ENCODE results near the gene DNAJC5G.
"Not testable (repeated sequence)": the region's sequence is repeated elsewhere in the genome, so short reads cannot be mapped to it uniquely, and the experiment has no call there.

DNAJC5G gene

GRCh38 chr2:27255660-27256059, 19.6 kb upstream of the DNAJC5G start:
- DNase-seq = no peak

- DNase-seq = no peak
Observed at GRCh38 chr2:27256855-27257454, 18.3 kb upstream of the DNAJC5G start.

GRCh38 chr2:27258051-27258450, 17.2 kb upstream of the DNAJC5G start:
- no peak for DNase-seq

GRCh38 chr2:27261241-27261925, 13.8 kb upstream of the DNAJC5G start:
- no peak for DNase-seq

GRCh38 chr2:27261926-27262298, 13.3 kb upstream of the DNAJC5G start:
- DNase-seq = no peak

- DNase-seq = peak; percentile 87
Observed at GRCh38 chr2:27262379-27263286, 12.6 kb upstream of the DNAJC5G start, which contains the start of gene SLC30A3. Gene SLC30A3, minus strand, starts transcription at chr2:27263047. Its CDS starts 141 bp downstream, at chr2:27262906.

GRCh38 chr2:27263287-27264252, 11.7 kb upstream of the DNAJC5G start:
- peak; percentile 13 for DNase-seq

- peak; percentile 19 for DNase-seq
Observed at GRCh38 chr2:27264253-27264752, 10.9 kb upstream of the DNAJC5G start.

GRCh38 chr2:27264753-27265535, 10.3 kb upstream of the DNAJC5G start:
- peak; percentile 73 for DNase-seq

GRCh38 chr2:27265536-27265870, 9.7 kb upstream of the DNAJC5G start:
- no peak for DNase-seq

- DNase-seq = not testable (repeated sequence)
Observed at GRCh38 chr2:27268296-27268695, 6.9 kb upstream of the DNAJC5G start.

- DNase-seq = no peak
Observed at GRCh38 chr2:27270131-27270530, 5.1 kb upstream of the DNAJC5G start.

- no peak for DNase-seq
Observed at GRCh38 chr2:27270670-27271069, 4.6 kb upstream of the DNAJC5G start.

- DNase-seq = no peak
Observed at GRCh38 chr2:27271631-27272340, 3.4 kb upstream of the DNAJC5G start.

- DNase-seq = not testable (repeated sequence)
Observed at GRCh38 chr2:27272537-27273522, 2.4 kb upstream of the DNAJC5G start.

- DNase-seq = no peak
Observed at GRCh38 chr2:27278010-27278409, 2.8 kb downstream of the DNAJC5G start.

GRCh38 chr2:27280826-27281225, 5.6 kb downstream of the DNAJC5G start:
- no peak for DNase-seq

GRCh38 chr2:27281442-27281841, 6.2 kb downstream of the DNAJC5G start:
- no peak for DNase-seq

GRCh38 chr2:27281855-27282559, 6.8 kb downstream of the DNAJC5G start, which contains the start of gene TRIM54:
Gene TRIM54, plus strand, starts transcription at chr2:27282429. Its CDS starts 303 bp downstream, at chr2:27282732.
- DNase-seq = no peak
